DOHH2 (cell line): ENCODE measurements around the gene ZNF521.

Experiments used
- H3F3A ChIP-seq: fragments of 200-600 bp; sonication (generic), shearing (Covaris generic); 2 replicates; pipeline ENCODE4 v1.6.0; 2016; ENCODE audit warnings: antibody characterized with exemption, mild to moderate bottlenecking; ENCODE audit not compliant: control insufficient read depth, insufficient read depth
- H3K27ac ChIP-seq: fragments of 200-600 bp; sonication (generic); 2 replicates; pipeline ENCODE4 v1.5.1; 2014; ENCODE audit warnings: low read depth, mild to moderate bottlenecking, low read length, moderate library complexity
- H3K27me3 ChIP-seq: fragments of 200-600 bp; sonication (generic); 2 replicates; pipeline ENCODE4 v1.6.1; 2014; ENCODE audit warnings: mild to moderate bottlenecking, low read length, mixed read lengths; ENCODE audit not compliant: control insufficient read depth
- H3K36me3 ChIP-seq: fragments of 200-600 bp; sonication (generic); 2 replicates; pipeline ENCODE4 v1.6.1; 2014; ENCODE audit warnings: mild to moderate bottlenecking, low read length, moderate library complexity, mixed read lengths; ENCODE audit not compliant: control insufficient read depth
- H3K4me1 ChIP-seq: fragments of 200-600 bp; sonication (generic); 2 replicates; pipeline ENCODE4 v1.6.1; 2014; ENCODE audit warnings: mild to moderate bottlenecking, low read length, mixed read lengths; ENCODE audit not compliant: control insufficient read depth
- H3K4me2 ChIP-seq: fragments of 200-600 bp; sonication (generic); 2 replicates; pipeline ENCODE4 v1.6.0; 2014; ENCODE audit warnings: mild to moderate bottlenecking, low read length, moderate library complexity
- H3K4me3 ChIP-seq: fragments of 200-600 bp; sonication (generic); 2 replicates; pipeline ENCODE4 v1.5.1; 2014; ENCODE audit warnings: mild to moderate bottlenecking, low read length, mixed read lengths
- H3K79me2 ChIP-seq: fragments of 200-600 bp; sonication (generic); 2 replicates; pipeline ENCODE4 v1.6.1; 2014; ENCODE audit warnings: mild to moderate bottlenecking, low read length, mixed read lengths; ENCODE audit not compliant: control insufficient read depth
- H3K9me2 ChIP-seq: fragments of 200-600 bp; sonication (generic); replicated peaks from 2 replicates; pipeline ENCODE4 v1.6.1; 2014; ENCODE audit warnings: mild to moderate bottlenecking, low read length, mixed read lengths; ENCODE audit not compliant: control insufficient read depth
- H3K9me3 ChIP-seq: fragments of 200-600 bp; sonication (generic); 2 replicates; pipeline ENCODE4 v1.6.1; 2014; ENCODE audit warnings: antibody characterized with exemption, low read length, mixed read lengths; ENCODE audit not compliant: control insufficient read depth, insufficient read depth
- H4K20me1 ChIP-seq: fragments of 200-600 bp; sonication (generic); 2 replicates; pipeline ENCODE4 v1.6.0; 2014; ENCODE audit warnings: low read depth, mild to moderate bottlenecking, antibody characterized with exemption, low read length, moderate library complexity; ENCODE audit not compliant: control insufficient read depth, insufficient read depth
- EZH2phosphoT487 ChIP-seq: fragments of 200-600 bp; sonication (generic); IDR thresholded peaks from 2 replicates; pipeline ENCODE4 v1.6.1; 2017; ENCODE audit warnings: borderline replicate concordance, mild to moderate bottlenecking, antibody characterized with exemption, low read length, moderate library complexity, mixed read lengths
- TF ChIP-seq, protein P1 (sequence below): fragments of 200-600 bp; sonication (generic); IDR thresholded peaks from one replicate; pipeline ENCODE4 v1.5.1; 2014; ENCODE audit warnings: antibody characterized with exemption, mild to moderate bottlenecking, low read depth, low read length; ENCODE audit not compliant: poor library complexity, severe bottlenecking

The ZNF521 gene

DNA sequence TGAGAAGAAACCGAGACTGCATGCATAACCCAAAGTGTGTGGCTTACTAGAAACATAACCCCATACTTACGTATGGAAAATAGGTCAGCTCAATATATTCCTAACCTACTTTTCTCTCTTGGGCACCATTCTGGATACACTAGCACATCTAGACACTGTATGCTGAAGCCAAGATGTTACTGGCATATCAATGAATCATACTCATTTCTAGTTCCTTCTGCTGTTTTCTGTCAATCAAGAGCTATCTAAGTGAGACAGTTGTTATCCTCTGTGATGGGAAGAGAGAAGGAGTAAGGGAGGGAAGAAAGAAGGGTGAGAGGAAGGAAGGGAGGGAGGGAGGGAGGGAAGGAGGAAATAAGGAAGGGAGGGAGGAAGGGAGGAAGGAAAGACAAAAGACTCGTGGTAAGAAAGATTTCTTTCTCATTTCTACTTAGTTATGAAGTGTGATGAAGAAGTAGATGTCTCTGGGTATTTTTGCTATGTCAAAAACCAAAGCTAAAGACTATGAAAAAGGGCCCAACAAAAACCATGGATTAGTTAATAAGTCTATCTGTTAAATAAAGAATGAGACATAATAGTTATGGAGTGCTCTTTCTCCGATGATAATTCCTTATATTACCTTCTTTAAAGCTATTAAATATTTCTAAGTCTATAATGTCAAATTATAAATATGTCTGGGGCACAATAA, 248.4 kb downstream of the ZNF521 start:
- Histone ChIP-seq H3K4me2 (no peak overlapping the region), H3K27ac (no peak overlapping the region), H3K36me3 (no peaks in the 10 kb centered on the region), H3K9me2 (no peaks in the 10 kb centered on the region), H3K4me1 (no peaks in the 10 kb centered on the region), H3K27me3 (no peaks in the 10 kb centered on the region), H3K79me2 (no peaks in the 10 kb centered on the region), H4K20me1 (no peaks in the 10 kb centered on the region), H3K4me3 (no peak overlapping the region), H3F3A (no peaks in the 10 kb centered on the region), H3K9me3 (no peaks in the 10 kb centered on the region)
- TF ChIP-seq EZH2phosphoT487, result no peak
- TF ChIP-seq, protein P1, sequence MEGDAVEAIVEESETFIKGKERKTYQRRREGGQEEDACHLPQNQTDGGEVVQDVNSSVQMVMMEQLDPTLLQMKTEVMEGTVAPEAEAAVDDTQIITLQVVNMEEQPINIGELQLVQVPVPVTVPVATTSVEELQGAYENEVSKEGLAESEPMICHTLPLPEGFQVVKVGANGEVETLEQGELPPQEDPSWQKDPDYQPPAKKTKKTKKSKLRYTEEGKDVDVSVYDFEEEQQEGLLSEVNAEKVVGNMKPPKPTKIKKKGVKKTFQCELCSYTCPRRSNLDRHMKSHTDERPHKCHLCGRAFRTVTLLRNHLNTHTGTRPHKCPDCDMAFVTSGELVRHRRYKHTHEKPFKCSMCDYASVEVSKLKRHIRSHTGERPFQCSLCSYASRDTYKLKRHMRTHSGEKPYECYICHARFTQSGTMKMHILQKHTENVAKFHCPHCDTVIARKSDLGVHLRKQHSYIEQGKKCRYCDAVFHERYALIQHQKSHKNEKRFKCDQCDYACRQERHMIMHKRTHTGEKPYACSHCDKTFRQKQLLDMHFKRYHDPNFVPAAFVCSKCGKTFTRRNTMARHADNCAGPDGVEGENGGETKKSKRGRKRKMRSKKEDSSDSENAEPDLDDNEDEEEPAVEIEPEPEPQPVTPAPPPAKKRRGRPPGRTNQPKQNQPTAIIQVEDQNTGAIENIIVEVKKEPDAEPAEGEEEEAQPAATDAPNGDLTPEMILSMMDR, result no peak

DNA sequence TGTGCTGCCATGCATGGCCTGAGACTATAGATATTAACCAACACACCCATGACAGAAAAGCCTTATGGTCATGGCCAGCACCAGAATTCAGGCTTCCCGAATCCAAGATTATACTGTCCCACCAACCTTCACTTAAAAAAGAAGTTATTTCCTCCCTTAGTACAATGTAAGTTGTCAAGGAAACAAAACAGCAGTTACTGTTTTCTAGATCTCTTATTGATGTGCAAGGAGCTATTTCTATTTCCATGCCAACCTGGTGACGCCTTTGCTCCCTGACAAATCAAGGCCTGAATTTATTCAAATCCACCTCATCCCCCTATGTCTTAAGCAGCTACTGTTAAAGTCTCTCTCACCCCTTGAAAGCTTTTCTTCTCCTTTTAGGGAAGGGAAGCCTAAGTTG, 249.3 kb downstream of the ZNF521 start:
- no peak for TF ChIP-seq EZH2phosphoT487
- TF ChIP-seq, protein P1, result no peak
- no peaks in the 10 kb centered on the region for H3K36me3 ChIP-seq
- H4K20me1 ChIP-seq, result no peaks in the 10 kb centered on the region
- H3K27ac ChIP-seq, result no peak overlapping the region
- H3K79me2 ChIP-seq, result no peaks in the 10 kb centered on the region
- H3K4me3 ChIP-seq, result no peak overlapping the region
- H3K9me3 ChIP-seq, result no peaks in the 10 kb centered on the region
- H3K4me1 ChIP-seq, result no peaks in the 10 kb centered on the region
- H3K27me3 ChIP-seq, result no peaks in the 10 kb centered on the region
- no peaks in the 10 kb centered on the region for H3F3A ChIP-seq
- H3K4me2 ChIP-seq, result no peak overlapping the region
- H3K9me2 ChIP-seq, result no peaks in the 10 kb centered on the region

DNA sequence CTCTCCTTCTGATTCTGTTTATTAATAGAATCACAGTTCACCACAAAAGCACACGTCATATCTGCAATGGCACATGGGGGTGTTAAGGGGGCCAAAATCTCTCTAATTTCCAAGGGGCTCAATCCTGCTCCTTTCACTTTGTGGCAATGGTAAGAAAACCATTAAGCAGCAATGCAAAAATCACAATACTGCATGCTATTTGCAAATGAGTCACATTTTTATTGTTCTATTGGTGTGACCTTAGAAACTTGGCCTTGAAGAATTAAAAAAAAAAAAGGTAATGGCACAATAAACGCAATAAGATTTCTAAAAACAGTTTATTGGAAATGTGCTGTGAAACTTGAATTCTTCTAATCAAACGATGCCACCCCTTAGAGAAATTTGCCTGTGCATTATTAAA, 251.5 kb downstream of the ZNF521 start:
- Histone ChIP-seq H3F3A (no peaks in the 10 kb centered on the region), H3K9me2 (no peaks in the 10 kb centered on the region), H3K27me3 (no peaks in the 10 kb centered on the region), H3K36me3 (no peaks in the 10 kb centered on the region), H3K9me3 (no peaks in the 10 kb centered on the region), H3K4me3 (no peak overlapping the region), H3K4me1 (no peaks in the 10 kb centered on the region), H3K4me2 (no peak overlapping the region), H4K20me1 (no peaks in the 10 kb centered on the region), H3K79me2 (no peaks in the 10 kb centered on the region), H3K27ac (no peak overlapping the region)
- TF ChIP-seq, protein P1, result no peak
- TF ChIP-seq EZH2phosphoT487, result no peak

DNA sequence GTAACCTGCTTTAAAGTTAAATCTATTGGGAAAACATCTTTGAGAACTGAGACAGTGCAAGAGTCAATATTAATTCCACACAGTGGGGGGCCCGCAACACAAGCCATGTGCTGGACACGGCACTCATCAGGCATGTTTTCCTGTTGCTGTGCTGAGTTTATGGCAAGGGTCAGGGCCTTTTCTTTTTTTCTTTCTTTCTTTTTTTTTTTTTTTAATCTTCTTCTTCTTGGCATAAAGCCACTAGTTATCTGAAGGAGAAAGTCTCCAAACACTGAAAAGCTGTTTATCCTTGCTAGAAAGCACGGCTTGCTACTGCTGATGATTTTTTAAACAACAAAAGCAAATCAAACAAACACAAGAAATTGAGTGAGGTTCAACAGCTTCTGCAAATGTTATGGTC, 252.1 kb downstream of the ZNF521 start:
- Histone ChIP-seq H3K36me3 (no peaks in the 10 kb centered on the region), H3K9me2 (no peaks in the 10 kb centered on the region), H3K4me3 (no peak overlapping the region), H4K20me1 (no peaks in the 10 kb centered on the region), H3K27me3 (no peaks in the 10 kb centered on the region), H3K9me3 (no peaks in the 10 kb centered on the region), H3K27ac (no peak overlapping the region), H3F3A (no peaks in the 10 kb centered on the region), H3K4me1 (no peaks in the 10 kb centered on the region), H3K79me2 (no peaks in the 10 kb centered on the region), H3K4me2 (no peak overlapping the region)
- TF ChIP-seq EZH2phosphoT487, result no peak
- TF ChIP-seq, protein P1, result no peak
